PC-3 (cell line): Measurements from ENCODE around the gene SFXN4.

Source experiments
- EZH2 ChIP-seq: fragments of 300-600 bp; sonication (generic); IDR thresholded peaks from one replicate; pipeline ENCODE4 v1.6.1; 2017; ENCODE audit warnings: antibody characterized with exemption, mild to moderate bottlenecking, low read length; ENCODE audit not compliant: unreplicated experiment
- TF ChIP-seq, protein P1 (sequence below): fragments of 300-600 bp; sonication (generic); conservative IDR thresholded peaks from 2 replicates; pipeline ENCODE4 v1.5.1; 2017; ENCODE audit warnings: antibody characterized with exemption, low read depth, mild to moderate bottlenecking, low read length

DNA sequence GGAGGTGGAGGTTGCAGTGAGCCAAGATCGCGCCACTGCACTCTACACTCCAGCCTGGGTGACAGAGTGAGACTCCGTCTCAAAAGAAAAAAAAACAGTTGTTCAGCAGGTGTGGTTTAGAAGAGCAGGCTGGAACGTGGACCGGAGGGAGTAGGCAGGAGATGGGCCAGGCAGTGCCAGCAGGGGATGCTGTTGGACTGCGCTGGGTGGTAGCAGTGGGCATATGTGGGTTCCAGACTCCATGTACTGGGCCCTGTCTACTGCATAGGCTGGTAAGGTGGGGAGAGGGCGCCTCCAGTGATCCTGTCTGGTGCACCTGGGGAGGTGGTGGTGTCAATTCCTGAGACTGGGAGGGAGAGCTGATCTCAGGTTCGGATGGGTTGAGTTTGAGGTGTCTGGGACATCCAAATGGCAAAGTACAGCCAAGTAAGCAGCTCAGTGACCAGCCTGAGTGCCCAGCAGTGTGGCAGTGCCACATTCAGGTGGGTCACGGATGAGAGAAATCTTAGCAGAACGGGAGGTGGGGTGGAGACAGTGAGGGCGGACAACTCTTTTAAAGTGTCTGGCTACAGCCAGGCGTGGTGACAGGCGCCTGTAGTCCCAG is 25.9 kb downstream of the SFXN4 start:
- TF ChIP-seq, protein P1, sequence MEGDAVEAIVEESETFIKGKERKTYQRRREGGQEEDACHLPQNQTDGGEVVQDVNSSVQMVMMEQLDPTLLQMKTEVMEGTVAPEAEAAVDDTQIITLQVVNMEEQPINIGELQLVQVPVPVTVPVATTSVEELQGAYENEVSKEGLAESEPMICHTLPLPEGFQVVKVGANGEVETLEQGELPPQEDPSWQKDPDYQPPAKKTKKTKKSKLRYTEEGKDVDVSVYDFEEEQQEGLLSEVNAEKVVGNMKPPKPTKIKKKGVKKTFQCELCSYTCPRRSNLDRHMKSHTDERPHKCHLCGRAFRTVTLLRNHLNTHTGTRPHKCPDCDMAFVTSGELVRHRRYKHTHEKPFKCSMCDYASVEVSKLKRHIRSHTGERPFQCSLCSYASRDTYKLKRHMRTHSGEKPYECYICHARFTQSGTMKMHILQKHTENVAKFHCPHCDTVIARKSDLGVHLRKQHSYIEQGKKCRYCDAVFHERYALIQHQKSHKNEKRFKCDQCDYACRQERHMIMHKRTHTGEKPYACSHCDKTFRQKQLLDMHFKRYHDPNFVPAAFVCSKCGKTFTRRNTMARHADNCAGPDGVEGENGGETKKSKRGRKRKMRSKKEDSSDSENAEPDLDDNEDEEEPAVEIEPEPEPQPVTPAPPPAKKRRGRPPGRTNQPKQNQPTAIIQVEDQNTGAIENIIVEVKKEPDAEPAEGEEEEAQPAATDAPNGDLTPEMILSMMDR, result peak; percentile 60
- no peak for TF ChIP-seq EZH2
